Stomach (tissue), 4 donors: Measurements from ENCODE around the gene ANXA2R.

Source experiments
- EP300 ChIP-seq: sonication (generic); formaldehyde crosslinking; IDR thresholded peaks from one replicate; pipeline ENCODE4 v1.6.1; 2017; ENCODE audit warnings: antibody characterized with exemption
- POLR2A ChIP-seq, 4 donors: fragments of 450-650 bp; IDR thresholded peaks; one replicate each; pipeline ENCODE4 v1.6.1; 2016; ENCODE audit warnings: antibody characterized with exemption in 4 of 4, control low read depth in 2 of 4, mild to moderate bottlenecking in 1 of 4, moderate library complexity in 1 of 4
- TF ChIP-seq, protein P1 (sequence below), 7 experiments: fragments of 450-650 bp in 4 of 7; fragments of 200-600 bp in 3 of 7; sonication (generic) in 3 of 7; IDR thresholded peaks; one replicate each; pipeline ENCODE4 v1.5.1; 2016 to 2019; ENCODE audit warnings: antibody characterized with exemption in 7 of 7, control low read depth in 2 of 7, mild to moderate bottlenecking in 1 of 7

DNA sequence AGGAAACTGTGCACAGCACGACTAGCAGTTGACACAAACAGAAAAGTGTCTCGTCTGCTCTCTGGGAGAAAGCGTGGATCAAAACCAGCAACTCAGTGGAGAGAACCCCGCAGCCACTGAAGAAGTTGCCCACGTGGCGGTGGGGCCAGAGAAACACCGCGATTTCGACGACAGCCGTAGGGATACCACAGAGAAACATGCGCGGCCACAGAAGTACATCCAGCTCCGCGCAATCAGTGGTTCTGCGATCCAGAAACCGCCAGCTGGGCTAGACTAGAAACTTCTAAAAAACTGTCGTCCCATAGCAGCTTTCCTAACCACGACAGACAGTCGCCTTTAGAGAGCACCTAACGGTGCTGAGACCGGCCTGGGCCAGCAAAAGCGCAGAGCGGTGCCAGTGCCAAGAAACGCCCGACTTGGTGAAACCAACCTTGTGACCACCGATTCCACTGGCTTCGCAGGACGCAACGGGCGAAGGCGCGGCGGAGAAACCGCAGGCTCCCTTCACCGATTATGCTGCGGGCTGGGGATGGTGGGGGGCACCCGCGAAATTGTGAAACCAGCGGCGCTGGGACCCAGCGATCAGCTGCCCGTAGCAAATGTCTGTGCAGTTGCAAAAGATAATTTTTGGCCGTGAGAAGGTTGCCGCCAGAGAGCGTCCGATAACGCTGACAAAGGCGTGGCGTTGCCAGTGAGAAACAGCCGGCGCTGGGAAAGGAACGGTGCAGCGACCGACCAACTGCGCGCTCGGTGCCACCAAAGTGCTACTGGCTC is 2.7 kb upstream of the ANXA2R start:
- TF ChIP-seq, protein P1, sequence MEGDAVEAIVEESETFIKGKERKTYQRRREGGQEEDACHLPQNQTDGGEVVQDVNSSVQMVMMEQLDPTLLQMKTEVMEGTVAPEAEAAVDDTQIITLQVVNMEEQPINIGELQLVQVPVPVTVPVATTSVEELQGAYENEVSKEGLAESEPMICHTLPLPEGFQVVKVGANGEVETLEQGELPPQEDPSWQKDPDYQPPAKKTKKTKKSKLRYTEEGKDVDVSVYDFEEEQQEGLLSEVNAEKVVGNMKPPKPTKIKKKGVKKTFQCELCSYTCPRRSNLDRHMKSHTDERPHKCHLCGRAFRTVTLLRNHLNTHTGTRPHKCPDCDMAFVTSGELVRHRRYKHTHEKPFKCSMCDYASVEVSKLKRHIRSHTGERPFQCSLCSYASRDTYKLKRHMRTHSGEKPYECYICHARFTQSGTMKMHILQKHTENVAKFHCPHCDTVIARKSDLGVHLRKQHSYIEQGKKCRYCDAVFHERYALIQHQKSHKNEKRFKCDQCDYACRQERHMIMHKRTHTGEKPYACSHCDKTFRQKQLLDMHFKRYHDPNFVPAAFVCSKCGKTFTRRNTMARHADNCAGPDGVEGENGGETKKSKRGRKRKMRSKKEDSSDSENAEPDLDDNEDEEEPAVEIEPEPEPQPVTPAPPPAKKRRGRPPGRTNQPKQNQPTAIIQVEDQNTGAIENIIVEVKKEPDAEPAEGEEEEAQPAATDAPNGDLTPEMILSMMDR (IDR thresholded peaks at IDR 0.05): peak in 1 of 7 experiments; percentile 9
- TF ChIP-seq POLR2A (IDR thresholded peaks at IDR 0.05) (no peak), EP300 (no peak)
